ENCODE data around the gene CDKN2B-AS1.

DNA sequence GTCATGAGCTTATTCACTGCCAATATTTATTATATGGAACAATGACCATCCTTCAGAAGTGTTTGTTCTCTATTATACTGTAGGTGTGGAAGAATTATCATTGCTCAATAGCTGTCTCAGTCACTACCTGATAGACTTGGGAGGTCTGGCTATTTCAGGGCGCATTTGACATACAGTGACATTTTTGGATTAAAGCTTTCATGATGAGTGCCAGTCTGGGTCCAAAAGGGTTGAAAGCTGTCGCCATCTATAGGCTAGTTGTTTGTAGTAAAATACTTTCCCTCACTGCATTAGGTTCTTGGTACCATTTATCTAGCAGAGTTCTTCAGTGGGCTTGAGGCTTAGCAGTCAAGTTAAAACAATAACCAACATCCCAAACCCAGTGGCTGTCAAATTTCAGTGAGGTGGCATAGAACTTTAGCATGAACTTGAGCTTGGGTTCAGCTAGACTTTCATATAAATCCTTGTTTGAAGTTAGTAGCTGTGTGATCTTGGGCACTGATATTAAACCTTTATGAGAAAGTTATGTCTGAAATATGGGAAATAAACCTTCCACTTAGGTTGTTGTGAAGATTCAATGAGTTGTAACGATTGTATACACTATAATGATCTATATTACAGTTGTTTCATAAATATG lies 125.0 kb downstream of the CDKN2B-AS1 start:
- no peak for TF ChIP-seq POLR2A (IDR thresholded peaks at IDR 0.05; ENCODE audit: low read depth, low read length)
- no peak for TF ChIP-seq POLR2AphosphoS5 (IDR thresholded peaks at IDR 0.05; ENCODE audit: low read depth, low read length)
- TF ChIP-seq TAF1 (IDR thresholded peaks at IDR 0.05; ENCODE audit: low read depth, low read length): no peak
- no peak for TF ChIP-seq PAX5 (IDR thresholded peaks at IDR 0.05; ENCODE audit: insufficient read depth, low read length, severe bottlenecking)
- TF ChIP-seq SPI1 (IDR thresholded peaks at IDR 0.05; ENCODE audit: low read depth, low read length): no peak
- TF ChIP-seq POU2F2 (IDR thresholded peaks at IDR 0.05; ENCODE audit: low read depth, low read length): no peak

Measured in GM12891 (cell line).